HG03095 (cell line): ENCODE measurements around the gene STAT6.

ENCODE experiments used
- ATAC-seq: cut with Tn5 transposase; IDR thresholded peaks from one replicate; pipeline ENCODE4 v1.9.1; 2021; ENCODE audit warnings: moderate library complexity; ENCODE audit not compliant: unreplicated experiment

Gene STAT6

DNA sequence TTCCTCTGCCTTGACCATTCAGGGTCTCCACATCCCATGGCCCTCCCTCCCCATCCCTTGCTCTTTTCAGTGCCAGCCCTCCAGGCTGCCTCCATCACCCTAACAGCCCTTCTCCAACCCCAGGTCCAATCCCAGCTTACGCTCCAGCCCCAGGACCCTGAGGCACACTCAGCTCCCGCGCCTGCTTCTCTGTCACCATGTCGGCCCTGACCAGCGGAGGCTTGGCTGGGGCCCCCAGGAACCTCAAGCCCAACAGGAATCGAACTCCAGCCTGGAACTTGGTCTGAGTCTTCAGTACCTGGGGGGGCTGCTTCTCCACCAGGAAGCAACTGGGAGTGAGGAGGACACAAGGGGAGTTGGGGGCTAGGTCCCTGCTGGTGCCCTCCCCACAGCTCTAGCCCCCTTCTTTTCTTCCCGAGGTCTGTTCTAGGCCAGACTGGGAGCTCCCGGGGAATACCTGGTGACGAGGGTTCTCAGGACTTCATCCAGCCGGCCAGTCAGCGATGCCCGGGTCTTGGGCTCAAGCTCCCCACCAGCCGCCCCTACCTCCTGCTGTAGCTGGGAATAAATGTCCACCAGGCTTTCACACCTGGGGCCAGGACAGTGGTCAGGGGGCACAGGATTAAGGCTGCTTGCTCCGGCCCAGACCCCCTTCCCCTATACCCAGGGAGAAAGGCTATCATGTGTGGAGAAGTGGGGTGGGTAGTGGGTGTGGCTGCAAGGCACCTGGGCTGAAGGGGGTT, 6.0 kb downstream of the STAT6 start:
- no peak for ATAC-seq

DNA sequence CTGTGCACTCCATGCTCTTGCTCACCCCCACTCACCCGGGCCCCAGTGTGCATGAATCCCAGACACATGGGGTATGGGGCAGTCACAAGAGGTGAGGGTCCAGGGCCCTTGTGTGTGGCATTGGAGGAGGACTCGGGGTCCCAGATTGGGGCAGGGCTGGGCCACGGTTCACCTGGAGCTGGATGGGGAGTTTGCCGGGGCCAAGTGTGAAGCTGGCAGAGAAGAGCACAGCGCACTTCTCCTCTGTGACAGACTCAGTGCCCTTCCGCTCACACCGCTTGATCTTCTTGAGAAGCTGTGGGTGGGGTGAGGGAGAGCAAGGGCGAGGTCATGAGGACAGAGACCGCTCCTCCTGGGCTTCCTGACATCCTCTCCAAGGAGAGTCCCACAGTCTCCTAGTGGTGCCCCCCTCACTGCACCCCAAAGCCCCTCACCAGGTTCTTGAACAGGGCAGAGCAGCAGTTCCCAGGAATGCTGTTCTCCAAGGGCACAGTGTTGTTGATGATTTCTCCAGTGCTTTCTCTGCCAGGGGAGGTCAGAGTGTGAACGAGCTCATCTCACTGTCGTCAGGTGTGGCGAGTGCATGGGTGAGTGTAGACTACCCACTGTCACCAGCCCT, 6.8 kb downstream of the STAT6 start:
- ATAC-seq = no peak

DNA sequence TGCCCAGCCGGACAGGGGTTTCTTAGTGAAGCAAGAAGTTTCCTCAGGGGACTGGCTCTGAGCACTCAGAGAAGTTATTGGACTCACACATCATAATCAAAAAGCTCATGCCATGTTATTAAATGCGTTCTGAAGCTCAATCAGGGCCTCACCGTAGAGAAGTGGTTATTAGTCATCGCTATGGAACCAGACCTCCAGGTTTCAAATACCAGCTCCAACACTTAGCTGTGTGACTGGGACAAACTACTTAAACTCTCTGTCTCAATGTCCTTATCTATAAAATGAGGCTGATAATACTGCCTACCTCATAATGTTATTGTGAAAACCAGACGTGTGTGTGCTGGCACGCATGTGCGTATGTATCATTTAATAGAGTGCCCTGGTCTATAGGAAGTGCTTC, 7.3 kb downstream of the STAT6 start:
- ATAC-seq = no peak

DNA sequence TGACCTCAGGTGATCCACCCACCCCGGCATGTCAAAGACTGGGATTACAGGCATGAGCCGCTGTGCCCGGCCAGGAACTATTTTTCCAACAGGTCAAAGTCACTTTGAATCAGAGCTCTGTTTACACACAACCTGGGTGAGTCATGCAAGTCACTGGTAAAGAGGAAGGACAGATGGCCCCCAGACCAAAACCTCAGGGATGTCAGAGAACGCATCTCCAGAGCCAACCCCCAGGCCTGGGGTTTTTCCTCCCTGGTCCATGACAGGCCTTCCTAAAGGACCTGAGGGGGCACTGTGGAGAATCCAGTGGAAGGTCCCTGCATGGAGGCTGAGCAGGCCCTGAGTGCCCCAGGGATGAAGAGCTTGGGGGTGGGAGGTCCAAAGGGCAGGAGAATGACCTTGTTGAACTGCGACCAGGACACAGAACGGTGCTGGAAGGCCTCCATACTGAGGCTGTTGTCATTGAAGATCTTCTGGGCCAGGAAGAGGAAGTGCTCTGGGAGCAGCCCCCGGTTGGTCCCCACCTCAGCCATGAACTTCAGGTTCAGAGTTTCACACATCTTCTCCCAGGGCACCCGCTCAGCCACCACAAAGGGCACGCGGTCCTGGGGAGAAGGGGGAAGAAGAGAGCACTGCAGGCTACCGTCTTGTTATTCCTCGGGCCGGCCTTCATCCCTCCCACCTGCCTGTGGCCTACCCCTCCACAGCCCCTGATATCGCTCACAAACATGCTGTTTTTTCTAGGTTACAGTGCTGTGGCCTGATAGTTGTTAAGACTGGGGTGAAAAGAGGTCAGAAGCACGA, 9.1 kb downstream of the STAT6 start:
- no peak for ATAC-seq

DNA sequence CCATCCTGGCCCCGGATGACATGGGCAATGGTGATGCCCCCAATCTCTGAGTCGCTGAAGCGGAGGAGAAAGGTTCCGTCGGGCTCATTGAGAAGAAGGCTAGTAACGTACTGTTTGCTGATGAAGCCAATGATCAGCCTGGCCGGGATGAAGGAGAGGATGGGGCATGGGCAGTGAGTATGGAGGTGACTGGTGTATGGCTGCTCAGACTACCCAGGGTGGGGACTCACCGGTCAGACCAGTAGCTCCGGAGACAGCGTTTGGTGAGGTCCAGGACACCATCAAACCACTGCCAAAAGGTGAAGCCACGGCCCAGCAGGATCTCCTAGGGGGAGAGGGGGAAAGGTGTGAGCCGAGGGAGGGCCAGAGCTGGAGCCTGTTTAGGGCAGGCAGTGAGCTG, 11.4 kb downstream of the STAT6 start:
- no peak for ATAC-seq

DNA sequence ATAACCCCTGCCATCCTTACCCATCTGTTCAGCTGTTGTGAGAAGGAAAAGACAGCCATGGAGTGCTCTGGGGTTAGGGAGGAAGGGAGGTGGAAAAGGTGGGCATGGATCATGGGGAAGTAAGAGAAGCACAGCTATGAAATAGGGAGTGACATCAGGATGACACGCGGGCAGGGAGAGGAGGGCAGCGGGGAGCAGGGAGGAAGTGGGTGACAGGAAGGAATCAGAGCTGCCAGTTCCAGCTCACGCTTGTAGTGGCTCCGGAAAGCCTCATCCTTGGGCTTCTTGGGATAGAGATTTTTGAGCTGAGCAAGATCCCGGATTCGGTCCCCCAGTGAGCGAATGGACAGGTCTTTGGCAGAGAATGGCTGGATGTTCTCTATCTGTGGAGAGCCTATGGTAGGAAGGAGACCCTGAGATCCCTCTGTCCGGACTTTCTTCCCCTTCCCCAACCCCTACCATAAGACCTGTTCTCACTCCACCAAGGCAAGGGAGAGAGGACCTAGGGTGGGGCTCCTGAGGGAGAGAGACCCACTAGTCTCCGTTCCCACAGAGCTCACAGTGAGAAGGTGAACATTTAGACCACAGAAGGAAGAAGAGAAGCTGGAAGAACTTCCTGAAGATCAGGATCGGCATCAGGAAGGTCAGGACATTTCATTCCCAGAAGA, 12.0 kb downstream of the STAT6 start:
- no peak for ATAC-seq

DNA sequence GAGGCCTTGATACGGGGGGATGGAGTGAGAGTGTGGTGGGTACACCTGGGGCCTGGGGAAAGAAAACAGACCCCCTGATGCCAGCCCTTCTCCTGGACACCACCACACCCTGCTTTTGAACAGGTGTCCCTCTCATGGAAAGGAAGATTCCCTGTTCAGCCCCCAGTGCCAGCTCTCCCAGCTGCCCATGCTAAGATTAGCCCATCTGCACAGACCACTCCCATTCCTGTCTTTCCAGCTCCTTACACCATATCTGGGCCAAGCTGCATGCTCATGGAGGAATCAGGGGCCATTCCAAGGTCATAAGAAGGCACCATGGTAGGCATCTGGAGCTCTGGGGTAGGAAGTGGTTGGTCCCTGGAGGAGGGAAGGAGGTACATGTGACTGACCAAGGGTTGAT, 12.6 kb downstream of the STAT6 start:
- ATAC-seq = no peak

DNA sequence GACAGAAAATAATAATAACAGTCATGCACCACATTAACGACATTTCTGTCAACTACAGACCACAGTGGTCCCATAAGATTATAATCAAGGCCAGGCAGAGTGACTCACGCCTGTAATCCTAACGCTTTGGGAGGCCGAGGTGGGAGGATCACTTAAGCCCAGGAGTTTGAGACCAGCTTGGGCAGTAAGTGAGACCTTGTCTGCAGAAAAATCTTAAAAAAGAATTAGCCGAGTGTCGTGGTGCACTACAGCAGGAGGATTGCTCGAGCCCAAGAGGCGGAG, 13.7 kb downstream of the STAT6 start:
- ATAC-seq = no peak

DNA sequence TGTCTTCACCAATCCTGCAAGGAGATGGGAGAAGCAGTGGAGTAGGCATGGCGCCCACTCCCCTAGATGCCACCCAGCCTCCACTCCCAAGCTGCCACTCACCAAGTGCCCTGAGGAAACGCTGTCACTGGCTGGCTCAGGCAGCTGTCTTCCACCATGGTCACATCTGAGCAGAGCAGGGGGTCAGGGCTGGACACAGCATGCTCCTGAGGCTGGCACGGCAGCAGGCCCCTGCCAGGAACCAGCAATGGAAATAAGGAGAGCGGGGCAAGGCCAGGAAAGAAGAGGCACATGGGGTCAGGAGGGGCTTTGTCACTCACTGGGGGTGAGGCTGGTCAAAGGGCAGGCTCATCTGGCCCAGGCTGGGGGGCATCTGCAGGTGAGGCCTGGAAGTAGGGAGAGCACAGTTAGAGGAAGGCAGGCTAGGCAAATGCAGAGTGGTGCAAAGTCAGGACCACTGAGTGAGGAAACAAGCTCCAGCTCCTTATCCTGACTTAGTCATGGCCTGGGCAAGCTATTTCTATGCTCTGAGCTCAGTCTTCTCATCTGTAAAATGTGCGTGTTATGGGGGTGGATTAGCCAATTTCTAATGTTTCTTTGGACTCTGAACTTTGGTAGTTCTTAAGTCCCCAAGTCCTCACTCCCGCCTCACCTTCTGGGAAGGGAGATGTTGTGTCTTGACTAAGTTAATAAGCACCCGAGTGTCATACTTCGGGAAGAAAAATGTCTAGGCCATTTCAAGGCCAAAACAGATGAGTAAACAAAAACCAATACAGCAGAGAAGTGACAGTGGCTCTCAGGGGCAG, 14.2 kb downstream of the STAT6 start:
- ATAC-seq = no peak

DNA sequence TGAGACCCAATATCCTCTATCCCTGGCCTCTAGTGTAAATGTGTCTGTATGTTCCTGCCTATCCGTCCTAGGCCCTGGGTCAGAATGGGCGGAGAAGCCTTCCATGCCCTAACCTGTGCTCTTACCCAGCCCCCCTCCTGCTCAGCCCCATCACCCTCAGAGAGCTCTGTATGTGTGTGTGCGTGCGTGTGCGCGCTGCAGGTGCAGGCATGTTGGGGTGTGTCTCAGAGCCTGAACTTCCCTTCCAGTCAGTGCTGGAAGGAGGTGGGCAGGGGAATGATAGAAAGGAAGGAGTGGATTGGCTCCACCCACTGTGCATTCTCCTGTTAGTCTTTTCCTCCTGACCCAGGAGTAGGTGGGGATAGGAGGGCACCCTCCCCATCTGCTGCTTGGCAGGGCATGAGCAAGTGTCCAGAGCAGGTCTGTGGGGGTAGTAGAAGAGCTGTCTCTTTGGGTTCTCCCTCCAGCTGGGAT, 15.0 kb downstream of the STAT6 start:
- ATAC-seq = no peak

DNA sequence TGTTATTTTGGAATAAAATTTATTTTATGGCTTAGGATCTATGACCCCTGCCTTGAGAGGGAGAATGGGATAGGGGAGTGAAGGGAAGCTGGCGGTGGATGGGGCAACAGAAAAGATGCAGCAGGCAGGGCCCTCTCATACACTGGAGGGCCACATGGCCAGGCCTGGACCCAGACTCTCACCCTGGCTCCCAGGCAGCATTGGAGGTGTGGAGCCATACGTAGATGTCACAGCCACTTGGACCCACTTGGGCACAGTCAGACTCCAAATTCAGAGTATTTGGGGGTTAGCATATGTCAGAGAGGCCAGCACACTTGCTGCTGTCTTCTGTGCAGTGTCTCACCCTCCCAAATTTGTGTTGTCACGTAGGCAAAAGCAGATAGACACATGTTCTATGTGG, 15.7 kb downstream of the STAT6 start:
- ATAC-seq = no peak

DNA sequence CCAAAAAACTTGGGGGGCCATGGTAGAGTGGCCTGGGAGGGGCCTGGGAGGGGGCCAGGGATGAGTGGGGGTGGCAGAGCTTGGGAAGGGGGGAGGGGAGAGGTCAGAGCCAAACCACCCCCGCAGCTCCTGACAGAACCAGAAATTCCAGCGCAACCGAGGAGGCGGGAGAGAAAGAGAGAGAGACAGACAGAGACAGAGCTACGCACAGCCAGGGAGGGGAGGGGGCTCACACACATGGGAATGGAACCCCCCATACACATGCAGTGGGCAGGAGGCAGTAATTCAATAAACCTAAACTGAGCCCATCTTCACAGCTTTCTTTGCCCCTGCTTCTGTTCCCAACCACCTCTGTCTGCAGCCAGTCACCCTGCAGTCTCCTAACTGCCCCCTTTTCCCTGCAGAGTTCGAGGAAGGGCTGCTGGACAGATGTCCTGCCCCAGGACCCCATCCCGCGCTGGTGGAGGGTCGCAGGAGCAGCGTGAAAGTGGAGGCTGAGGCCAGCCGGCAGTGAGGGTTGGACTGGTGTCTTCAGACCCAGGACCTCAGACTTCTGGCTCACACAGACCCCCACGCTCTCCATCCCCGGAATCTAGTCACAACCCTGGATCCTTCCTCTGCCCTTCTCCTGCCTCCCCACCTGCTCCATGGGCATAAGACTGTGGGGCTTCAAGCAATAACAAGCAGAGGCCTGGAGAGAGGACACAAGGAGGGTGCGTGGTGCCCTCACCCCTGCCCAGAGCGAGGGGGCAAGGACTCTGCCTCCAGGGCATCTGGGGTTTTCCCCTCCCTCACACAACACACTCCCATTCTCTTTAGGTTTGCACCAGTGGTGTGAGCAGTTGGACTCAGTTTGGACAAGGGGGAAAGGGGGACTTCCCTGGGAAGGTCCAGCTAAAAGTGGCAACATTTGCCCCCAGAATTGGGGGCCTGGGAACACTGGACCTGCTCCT, 16.7 kb downstream of the STAT6 start:
- ATAC-seq = no peak

DNA sequence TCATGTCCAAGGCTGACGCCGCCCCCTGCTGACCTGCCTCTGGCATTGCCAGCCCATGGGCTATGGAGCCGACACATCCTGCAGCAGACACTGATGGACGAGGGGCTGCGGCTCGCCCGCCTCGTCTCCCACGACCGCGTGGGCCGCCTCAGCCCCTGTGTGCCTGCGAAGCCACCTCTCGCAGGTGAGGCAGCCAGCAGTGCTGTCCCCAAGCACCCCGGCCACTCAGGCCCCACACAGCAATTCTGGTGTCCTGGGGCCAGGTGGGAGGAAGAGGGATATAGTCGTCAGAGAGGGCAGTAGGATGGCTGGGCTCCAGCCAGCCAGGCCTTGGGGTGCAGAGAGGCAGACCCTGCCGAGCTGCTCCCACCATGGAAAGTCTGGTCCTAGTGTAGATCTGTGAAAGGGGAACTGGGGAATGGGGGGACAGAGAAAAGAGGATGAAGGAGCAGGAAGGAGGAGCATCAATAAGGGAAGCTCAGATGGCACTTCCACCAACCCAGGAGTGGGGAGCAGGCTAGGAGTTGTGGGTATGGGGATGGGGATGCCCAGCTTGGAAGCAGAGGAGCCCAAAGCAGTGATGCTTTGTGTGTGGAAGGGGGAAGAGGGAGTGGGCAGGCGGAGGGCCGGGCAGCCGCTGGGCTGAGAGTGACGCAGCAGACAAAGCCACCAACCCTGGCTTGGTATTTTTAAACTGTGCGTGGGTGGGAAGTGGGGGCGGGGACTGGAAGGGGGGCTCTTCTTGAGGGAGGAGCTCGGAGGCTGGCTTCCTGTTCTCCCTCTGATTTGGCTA, 17.6 kb downstream of the STAT6 start:
- no peak for ATAC-seq

DNA sequence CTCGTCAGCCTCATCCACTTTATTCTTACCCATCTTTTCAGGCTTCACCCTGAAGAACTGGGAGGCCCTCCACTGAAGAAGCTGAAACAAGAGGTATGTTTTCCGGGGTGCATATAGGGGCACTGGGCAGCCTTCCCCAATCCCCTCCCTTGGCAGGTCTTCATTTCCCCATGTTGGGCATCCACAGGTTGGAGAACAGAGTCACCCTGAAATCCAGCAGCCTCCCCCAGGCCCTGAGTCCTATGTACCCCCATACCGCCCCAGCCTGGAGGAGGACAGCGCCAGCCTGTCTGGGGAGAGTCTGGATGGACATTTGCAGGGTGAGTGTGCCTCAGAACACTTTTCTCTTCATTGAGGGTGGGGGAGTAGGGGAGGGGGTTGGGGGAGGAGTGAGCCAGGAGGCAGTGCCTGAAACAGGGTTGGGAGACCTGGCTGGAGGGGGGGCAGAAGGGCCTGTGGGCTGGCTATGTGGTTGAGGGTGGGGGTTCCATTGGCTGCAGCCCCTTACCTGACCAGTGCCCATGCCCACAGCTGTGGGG, 18.2 kb downstream of the STAT6 start:
- no peak for ATAC-seq

DNA sequence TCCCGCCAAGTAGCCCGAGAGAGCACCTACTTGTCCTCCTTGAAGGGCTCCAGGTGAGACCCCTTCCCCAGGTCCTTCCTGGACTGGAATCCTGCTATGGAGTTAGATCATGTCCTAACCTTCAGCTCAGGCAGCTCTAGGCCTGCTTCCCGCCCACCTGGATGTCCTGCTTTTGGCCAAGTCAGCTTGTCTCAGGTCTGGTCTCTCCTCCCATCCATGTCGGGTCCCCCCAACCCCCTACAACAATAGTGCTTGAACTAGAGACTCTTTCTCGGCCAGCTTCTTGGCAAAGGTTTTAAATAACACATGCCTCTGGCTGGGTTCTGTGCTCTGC, 18.7 kb downstream of the STAT6 start:
- ATAC-seq = no peak

DNA sequence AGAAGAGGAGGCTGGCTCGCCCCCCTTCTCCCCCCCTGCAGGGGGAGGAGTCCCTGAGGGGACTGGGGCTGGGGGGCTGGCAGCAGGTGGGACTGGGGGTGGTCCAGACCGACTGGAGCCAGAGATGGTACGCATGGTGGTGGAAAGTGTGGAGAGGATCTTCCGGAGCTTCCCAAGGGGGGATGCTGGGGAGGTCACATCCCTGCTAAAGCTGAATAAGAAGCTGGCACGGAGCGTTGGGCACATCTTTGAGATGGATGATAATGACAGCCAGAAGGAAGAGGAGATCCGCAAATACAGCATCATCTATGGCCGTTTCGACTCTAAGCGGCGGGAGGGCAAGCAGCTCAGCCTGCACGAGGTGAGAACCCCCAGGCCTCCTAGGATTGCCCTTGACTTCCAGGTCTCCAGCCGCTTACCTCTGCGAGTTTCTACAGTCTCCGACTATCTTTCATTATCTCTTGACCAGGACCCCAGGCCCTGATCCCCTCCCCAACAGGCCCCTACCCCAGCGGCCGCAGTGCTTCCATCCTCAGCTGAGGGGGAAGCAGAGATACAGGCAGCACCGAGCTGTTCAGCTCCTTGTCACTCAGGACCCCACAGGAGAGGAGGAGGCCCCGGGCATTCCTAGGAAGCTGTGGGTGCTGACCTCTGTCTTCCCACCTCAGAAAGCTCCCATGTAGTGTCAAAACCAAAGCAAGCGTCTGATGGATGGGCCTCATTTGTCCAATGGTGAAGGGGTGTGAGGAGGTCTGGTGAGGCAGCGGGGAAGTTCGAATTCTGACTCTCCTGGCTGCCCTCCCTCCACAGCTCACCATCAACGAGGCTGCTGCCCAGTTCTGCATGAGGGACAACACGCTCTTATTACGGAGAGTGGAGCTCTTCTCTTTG, 19.3 kb downstream of the STAT6 start:
- no peak for ATAC-seq

DNA sequence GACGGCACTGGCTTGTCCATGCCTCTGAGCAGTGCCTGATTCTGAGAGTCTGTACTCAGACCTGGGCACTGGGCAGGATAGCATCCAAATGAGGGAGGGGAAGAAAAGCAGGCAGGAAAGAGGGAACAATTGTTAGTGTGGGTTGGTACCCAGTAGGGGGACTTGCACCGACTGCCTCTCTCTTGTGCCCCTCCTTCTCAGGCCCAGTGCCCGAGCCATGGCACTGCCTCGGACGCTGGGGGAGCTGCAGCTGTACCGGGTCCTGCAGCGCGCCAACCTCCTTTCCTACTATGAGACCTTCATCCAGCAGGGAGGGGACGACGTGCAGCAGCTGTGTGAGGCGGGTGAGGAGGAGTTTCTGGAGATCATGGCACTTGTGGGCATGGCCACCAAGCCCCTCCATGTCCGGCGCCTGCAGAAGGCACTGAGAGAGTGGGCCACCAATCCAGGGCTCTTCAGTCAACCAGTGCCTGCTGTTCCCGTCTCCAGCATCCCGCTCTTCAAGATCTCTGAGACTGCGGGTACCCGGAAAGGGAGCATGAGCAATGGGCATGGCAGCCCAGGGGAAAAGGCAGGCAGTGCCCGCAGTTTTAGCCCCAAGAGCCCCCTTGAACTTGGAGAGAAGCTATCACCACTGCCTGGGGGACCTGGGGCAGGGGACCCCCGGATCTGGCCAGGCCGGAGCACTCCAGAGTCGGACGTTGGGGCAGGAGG, 20.1 kb downstream of the STAT6 start:
- no peak for ATAC-seq
